HepG2 (cell line): ENCODE results near the gene NID2.

Source experiments
- POLR2A ChIP-seq, 2 experiments: IDR thresholded peaks; 2 replicates each; pipeline ENCODE4 v1.6.1; 2011; ENCODE audit warnings: low read depth in 2 of 2, low read length in 2 of 2, mild to moderate bottlenecking in 1 of 2, moderate library complexity in 1 of 2; ENCODE audit not compliant: insufficient read depth in 1 of 2
- TF ChIP-seq, protein P1 (sequence below): sonication (generic); formaldehyde crosslinking; IDR thresholded peaks from 2 replicates; pipeline ENCODE4 v1.5.0; 2020; ENCODE audit warnings: mild to moderate bottlenecking, missing genetic modification reagents, moderate library complexity

GRCh38 chr14:52106840-52107239 is 38.0 kb upstream of the NID2 start:
- TF ChIP-seq POLR2A (IDR thresholded peaks at IDR 0.05; ENCODE audit: insufficient read depth in 1 of 2, low read depth in 2 of 2, low read length in 2 of 2), result no peak
- TF ChIP-seq, protein P1, sequence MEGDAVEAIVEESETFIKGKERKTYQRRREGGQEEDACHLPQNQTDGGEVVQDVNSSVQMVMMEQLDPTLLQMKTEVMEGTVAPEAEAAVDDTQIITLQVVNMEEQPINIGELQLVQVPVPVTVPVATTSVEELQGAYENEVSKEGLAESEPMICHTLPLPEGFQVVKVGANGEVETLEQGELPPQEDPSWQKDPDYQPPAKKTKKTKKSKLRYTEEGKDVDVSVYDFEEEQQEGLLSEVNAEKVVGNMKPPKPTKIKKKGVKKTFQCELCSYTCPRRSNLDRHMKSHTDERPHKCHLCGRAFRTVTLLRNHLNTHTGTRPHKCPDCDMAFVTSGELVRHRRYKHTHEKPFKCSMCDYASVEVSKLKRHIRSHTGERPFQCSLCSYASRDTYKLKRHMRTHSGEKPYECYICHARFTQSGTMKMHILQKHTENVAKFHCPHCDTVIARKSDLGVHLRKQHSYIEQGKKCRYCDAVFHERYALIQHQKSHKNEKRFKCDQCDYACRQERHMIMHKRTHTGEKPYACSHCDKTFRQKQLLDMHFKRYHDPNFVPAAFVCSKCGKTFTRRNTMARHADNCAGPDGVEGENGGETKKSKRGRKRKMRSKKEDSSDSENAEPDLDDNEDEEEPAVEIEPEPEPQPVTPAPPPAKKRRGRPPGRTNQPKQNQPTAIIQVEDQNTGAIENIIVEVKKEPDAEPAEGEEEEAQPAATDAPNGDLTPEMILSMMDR (CRISPR knock-in tag), result no peak
